ENCODE measurements around the gene ITGB5. TPM values are rescaled to one million over a fixed set of nuclear protein-coding genes. Genes with fewer than 3 reads are reported as not detected.

The ITGB5 gene
- total RNA-seq, 4 donors from 2014 or later: 155 to 452 (median 234) TPM

- no peak for TF ChIP-seq CTCF (IDR thresholded peaks at IDR 0.05)
- ATAC-seq (ENCODE audit: low FRiP score) (no peak), DNase-seq (ENCODE audit: low spot score) (no peak)
Measured at GRCh38 chr3:124885466-124886167, 1.5 kb downstream of the ITGB5 start.

- ATAC-seq (ENCODE audit: low FRiP score) (no peak), DNase-seq (ENCODE audit: low spot score) (no peak)
- TF ChIP-seq CTCF (IDR thresholded peaks at IDR 0.05): no peak
Measured at GRCh38 chr3:124884474-124885101, 2.6 kb downstream of the ITGB5 start.

GRCh38 chr3:124883766-124884473 lies 3.2 kb downstream of the ITGB5 start:
- ATAC-seq (ENCODE audit: low FRiP score) (no peak), DNase-seq (ENCODE audit: low spot score) (no peak)
- no peak for TF ChIP-seq CTCF (IDR thresholded peaks at IDR 0.05)

- no peak for TF ChIP-seq CTCF (IDR thresholded peaks at IDR 0.05)
- ATAC-seq (ENCODE audit: low FRiP score): no peak
- DNase-seq (ENCODE audit: low spot score): no peak
Measured at GRCh38 chr3:124882816-124883747, 4.1 kb downstream of the ITGB5 start.

- ATAC-seq (ENCODE audit: low FRiP score) (no peak), DNase-seq (ENCODE audit: low spot score) (no peak)
- no peak for TF ChIP-seq CTCF (IDR thresholded peaks at IDR 0.05)
Measured at GRCh38 chr3:124881976-124882697, 5.0 kb downstream of the ITGB5 start.

- no peak for ATAC-seq (ENCODE audit: low FRiP score)
- DNase-seq (ENCODE audit: low spot score): no peak
- no peak for TF ChIP-seq CTCF (IDR thresholded peaks at IDR 0.05)
Measured at GRCh38 chr3:124879337-124879680, 7.9 kb downstream of the ITGB5 start.
